ENCODE data around the gene EXOC6B.

DNA sequence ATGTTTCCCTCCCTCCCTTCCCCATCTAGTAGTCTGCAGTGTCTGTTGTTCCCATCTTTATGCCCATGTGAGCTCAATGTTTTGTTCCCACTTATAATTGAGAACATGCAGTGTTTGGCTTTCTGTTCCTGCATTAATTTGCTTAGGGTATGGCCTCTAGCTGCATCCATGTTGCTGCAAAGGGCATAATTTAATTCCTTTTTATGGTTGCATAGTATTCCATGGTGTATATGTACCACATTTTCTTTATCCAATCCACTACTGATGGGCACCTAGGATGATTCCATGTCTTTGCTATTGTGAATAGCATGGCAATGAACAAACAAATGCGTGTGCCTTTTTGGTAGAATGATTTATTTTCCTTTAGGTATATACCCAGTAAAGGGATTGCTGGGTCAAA lies 617.6 kb downstream of the EXOC6B start:
- TF ChIP-seq CEBPB (IDR thresholded peaks at IDR 0.05; ENCODE audit: borderline replicate concordance in 1 of 2, low read depth in 2 of 2, low read length in 2 of 2) (no peak), MXI1 (IDR thresholded peaks at IDR 0.05; ENCODE audit: low read depth, low read length) (no peak)

Measured in GM12878 (cell line).